Stimulated activated CD4-positive, alpha-beta T cell treated with anti-CD3 and anti-CD28 coated beads, TNF-alpha, amount 100 ng/mL, for 48 hours (primary cell): ENCODE results near the gene FER.
"Not testable (repeated sequence)": the region's sequence is repeated elsewhere in the genome, so short reads cannot be mapped to it uniquely, and the experiment has no call there.

Source experiments
- DNase-seq, 3 donors: peaks; one replicate each; pipeline ENCODE4 v3.0.0-alpha.2; 2020; ENCODE audit warnings: low read depth in 3 of 3

The FER gene

GRCh38 chr5:108797986-108798385, 50.3 kb downstream of the FER start:
- no peak for DNase-seq

DNA sequence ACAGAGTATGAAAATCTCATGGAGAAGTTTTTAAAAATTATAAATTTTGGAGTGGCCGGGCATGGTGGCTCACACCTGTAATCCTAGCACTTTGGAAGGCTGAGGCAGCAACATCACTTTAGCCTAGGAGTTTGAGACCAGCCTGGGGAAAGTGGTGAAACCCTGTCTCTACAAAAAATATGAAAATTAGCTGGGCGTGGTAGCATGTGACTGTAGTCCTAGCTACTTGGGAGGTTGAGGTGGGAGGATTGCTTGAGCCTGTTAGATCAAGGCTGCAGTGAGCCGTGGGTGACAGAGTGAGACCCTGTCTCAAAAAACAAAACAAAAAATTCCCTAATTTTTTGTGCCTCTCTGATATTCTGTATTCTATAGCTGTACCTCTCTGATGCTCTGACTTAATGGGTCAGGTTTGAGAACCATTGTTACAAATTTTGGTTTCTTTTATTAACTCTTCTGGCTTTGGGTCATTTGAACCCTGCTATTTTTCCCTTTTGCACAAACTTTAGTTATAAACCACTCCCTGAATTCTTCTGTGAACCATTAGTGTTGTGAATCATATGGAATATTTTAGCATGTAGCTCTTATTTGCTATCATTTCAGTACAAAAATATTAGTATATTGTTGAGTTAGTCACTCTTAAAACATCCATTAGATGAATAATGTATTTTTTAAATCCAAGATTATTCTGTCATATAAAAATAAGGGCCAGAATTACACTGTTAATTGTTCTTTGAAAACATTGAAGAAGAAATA, 51.0 kb downstream of the FER start:
- no peak for DNase-seq

- no peak for DNase-seq
These were observed 53.6 kb downstream of the FER start for GRCh38 chr5:108801301-108801700.

DNA sequence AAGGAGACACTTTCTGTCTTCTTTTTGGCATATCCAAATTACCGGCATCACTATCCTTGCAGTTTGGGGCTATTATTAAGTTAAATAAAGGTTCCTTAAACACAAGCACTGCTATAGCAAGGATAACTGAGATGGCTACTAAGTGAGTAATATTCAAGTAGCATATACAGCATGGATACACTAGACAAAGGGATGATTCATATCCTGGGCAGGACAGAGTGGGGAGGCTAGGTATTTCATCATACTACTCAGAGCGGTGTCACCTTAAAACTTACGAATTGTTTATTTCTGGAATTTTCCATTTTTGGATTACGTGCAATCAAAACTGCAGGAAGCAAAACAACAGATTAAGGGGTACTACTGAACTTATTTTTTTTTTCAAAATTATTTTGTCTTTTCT, 54.1 kb downstream of the FER start:
- DNase-seq: no peak

DNA sequence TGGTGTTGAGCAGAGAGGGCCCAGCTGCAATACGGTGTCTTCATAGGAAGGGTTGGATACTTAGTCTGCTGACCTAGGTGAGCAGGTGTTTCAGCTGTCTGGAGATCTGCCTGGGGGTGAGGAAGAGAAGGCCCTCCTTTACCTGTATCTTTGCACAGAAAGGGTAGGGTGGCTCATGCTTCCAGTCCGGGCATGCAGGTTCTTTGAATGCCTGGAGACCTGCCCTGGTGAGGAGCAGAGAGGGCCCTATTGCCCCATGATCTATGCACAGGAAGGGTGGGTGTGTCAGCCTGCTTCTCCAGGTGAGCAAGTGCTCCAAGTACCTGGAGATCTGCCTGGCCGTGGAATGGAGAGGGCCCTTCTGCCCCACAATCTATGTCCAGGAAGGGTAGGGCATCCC, 63.0 kb downstream of the FER start:
- DNase-seq: no peak

DNA sequence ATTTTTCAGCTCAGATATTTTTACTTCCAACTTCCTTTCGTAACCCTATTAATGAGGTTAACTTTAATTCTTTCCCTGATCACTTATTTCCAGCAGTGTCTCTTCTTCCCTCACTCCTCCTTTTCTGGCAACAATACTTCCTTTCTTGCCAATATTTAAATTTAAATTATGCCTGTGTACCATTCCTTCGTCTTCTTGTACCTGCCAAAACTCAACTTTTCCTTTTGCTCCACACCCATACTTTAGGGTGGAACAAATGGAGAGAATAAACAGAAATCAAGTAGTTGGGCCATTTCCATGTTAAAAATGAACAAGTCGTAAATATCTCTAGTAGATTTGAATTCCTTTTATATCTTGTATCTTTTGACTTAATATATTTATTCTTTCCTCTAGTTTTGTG, 66.0 kb downstream of the FER start:
- DNase-seq: no peak

DNA sequence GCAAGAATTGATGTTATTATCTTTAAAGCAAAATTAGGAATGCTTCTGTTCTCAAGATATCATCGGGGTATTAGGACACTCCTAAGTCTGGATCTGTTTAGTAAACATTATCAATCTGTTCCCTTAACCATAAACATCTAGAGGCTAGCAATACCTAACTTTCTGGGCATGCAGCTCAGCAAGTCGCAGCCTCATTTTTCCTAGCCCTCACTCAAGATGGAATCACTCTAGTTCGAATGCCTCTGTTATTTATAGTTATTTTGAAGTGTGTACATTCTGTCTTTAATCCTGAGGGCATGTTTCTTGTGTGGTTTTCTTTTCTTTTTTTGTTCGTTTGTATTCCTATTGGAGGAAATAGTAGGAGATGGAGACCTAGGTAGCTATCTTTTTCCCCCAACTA, 66.9 kb downstream of the FER start:
- no peak for DNase-seq

- DNase-seq: no peak
These were observed 71.0 kb downstream of the FER start for GRCh38 chr5:108818613-108819272.

GRCh38 chr5:108820983-108821382, 73.3 kb downstream of the FER start:
- no peak for DNase-seq

DNA sequence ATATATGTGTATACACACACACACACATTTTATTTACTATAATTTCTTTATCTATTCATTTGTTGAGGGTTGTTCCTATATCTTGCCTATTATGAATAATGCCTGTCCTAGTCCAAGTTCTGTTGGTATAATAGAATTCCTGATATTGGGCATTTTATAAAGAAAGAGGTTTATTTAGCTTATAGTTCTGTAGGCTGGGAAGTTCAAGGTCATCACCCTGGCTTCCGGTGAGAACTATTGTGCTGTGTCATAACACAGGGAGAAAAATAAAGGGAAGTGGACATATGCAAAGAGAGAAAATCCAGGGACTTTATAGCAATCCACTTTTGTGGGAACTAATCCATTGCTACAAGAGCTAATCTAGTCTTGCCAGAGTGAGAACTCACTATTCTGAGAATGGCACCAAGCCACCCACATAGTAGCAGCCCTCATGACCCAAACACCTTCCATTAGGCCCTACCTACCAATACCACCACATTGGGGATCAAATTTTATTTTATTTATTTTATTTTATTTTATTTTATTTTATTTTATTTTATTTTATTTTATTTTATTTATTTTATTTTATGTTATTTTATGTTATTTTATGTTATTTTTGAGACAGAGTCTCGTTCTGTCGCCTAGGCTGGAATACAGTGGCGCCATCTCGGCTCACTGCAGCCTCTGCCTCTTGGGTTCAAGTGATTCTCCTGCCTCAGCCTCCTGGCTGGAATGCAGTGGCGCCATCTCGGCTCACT, 74.7 kb downstream of the FER start:
- no peak for DNase-seq

GRCh38 chr5:108827131-108827530, 79.4 kb downstream of the FER start:
- DNase-seq: no peak

DNA sequence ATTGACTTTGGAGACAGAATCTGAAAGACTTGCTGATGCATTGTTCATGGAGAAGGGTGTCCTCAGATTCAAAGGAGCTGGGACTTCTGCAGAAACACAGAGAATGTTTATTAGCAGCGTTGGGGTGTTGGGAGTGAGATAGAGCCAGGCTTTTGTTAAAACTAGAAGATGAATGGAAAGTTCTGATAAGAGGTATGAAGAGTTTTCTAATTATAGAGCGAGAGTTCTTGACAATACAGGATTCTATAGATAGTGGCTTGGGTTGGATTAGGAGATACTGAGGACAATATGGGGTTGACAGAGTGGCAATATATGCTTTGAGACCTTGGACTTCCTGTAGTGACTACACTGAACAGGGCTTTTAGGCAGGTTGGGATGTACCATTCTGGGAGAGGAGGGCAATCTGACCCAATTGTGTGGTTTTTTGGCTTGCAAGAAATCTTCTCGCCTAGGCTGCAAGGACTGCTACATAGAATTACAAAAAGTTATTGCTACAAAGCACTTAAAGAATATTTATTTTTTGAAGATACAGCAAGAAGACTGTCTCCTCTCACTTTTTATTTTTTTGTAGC, 83.1 kb downstream of the FER start:
- DNase-seq: no peak

- DNase-seq: no peak
These were observed 88.8 kb downstream of the FER start for GRCh38 chr5:108836492-108836891.

GRCh38 chr5:108842260-108842941, 94.7 kb downstream of the FER start:
- not testable (repeated sequence) for DNase-seq

- not testable (repeated sequence) for DNase-seq
These were observed 103.4 kb downstream of the FER start for GRCh38 chr5:108851129-108851528.

GRCh38 chr5:108857905-108858304, 110.2 kb downstream of the FER start:
- DNase-seq: no peak

DNA sequence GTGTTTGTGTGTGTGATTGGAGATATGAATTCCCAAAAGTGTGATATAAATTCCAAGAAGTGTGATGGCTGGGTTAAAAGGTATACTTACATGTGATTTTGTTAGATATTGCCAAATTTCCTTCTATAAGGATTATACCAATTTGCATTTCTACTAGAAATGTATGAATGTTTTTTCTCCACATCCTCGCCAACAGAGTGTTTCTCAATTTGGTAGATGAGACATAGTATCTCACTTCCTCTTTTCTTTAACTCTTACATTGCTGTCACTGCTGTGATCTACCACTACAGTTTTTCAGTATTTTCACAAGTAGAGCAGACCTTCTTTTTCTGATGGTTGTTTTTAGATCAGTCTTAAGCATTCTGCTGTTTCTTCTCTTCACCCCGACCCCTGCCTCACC, 111.3 kb downstream of the FER start:
- DNase-seq: no peak

GRCh38 chr5:108862211-108862610, 114.5 kb downstream of the FER start:
- no peak for DNase-seq

- not testable (repeated sequence) for DNase-seq
These were observed 118.4 kb downstream of the FER start for GRCh38 chr5:108866097-108866496.

DNA sequence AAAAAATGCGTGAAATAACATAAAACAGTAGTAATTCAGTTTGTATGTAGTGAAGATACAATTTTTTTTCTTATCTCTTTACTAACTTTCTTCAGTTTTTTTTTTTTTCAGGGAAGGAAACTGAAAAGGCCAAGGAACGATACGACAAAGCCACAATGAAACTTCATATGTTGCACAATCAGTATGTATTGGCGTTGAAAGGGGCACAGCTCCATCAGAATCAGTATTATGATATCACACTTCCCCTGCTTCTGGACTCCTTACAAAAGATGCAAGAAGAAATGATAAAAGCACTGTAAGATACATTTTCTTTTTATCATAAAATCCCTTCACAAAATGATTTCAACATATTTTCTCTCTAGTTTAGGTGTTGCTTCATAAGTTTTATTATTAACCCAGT, 120.0 kb downstream of the FER start:
- DNase-seq: no peak

- no peak for DNase-seq
These were observed 121.4 kb downstream of the FER start for GRCh38 chr5:108869066-108869465.

DNA sequence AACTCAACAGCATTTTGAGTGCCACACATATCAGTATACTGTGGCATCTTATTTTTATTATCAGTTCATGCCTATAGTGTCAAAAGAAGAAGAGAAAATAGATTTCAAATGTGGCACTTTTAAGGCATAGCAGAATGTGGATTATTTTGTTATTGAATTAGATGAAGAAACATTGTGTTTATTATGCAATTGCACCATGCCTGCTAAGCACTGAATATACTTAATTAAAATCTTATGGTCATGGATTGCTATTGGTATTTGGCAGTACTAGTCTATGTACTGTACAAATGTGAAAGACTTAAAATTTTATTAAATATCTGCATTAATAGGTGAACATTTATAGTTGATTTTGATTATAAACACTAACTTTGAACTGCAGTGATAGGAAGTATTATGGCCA, 128.8 kb downstream of the FER start:
- no peak for DNase-seq
